Measurements from ENCODE around the gene ADNP2.

The ADNP2 gene

DNA sequence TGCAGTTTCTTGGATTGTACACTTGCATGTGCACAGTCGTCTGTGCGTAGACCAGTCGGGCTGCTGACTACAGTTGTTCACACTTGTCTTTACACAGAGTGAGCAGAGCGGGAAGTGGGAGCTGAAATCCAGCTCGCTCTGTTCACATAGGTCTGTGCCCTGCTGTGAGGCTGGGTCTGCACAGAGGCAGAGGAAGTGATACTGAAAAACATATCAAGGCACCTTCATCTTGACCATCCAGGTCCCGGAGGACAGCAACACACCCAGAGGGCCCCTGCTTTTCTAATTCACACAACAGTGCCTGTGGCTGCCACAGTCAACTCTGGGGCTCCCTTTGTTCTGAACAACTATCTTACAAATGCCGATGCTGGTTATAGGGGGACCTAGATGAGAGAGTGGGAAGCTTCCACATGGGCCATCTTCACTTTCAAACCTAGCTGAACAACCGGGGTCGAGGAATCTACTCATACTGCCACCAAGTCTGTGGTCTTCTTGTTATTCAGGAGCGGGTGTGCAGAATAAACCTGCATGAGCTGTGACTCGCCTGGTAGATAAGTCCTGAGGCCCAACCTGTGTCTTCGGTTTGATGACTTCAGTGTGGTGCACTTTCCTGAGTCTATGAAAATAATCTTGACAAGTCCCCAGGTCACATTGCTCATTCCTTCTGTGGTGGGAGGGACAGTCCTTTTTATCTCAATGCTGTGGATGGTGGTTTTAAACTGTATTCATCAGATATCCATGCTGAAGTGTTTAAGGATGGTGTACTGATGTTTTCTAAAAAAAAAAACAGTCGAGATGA lies 3.5 kb upstream of the ADNP2 start:
- no peak for DNase-seq (ENCODE audit: low read depth)

DNA sequence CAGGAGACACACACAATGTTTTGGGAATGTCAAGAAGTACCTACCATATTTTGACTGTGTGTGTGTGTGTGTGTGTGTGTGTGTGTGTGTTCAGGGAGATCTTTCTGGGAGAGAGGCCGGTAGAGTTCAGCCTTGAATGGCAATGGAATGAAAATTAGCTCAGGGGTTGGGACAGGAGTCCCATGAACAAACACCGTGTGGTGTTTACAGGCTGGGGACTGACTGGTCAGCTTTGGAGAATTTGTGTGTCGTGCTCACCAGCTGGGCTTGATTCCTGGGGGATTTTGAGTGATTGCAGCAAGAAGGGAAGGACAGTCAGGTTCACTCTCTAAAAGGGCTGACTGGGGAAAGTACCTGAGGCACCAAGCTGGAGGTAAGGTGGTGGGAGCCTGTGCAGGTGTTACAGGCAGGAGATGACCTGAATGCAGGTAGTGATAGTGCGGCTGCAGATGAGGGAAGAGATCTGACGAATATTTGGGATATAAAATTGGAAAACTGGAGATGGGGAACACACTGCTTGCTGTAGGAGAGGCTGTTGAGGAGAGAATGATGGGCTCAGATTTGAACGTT lies 2.5 kb upstream of the ADNP2 start:
- DNase-seq (ENCODE audit: low read depth), result peak; percentile 11

DNA sequence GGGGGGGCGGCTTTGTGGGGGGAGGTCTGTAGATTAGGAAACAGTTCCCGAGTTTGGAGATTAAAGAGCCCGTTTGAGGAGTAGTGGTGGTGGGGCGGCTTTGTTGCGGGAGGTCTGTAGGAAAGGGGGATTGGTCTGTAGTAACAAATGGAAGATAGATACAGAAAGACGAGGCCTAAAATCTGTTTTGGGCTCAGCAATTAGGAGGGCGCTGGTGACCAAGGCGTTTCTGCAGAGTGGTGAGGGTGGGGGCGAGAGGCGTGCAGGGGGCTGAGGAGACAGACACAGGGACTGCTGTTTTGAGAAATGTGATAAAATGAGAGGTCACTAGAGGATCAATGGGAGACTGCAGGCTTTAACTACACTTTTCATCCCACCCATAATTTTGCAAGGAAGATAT lies 1.6 kb upstream of the ADNP2 start:
- no peak for DNase-seq (ENCODE audit: low read depth)

DNA sequence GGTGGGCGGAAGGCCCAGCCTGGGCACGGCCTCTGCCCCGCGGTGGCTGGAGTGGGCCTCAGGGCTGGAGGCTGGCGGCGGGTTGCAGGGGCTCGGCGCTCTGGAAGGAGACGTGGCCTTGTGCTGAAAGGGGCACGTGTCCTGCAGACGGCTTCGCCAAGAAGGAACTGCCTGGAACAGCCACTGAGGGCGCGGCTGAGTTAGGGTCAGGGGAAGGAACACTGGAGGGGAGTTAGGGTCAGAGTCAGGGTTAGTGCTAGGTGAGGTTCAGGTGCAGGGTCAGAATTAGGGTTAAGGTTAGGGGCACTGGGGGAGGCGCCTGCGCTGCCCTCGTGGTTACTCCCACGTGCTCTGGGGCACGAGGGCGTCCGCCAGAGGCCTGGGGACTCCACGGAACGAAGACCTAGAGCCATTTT lies 933 bp upstream of the ADNP2 start:
- DNase-seq (ENCODE audit: low read depth), result no peak

DNA sequence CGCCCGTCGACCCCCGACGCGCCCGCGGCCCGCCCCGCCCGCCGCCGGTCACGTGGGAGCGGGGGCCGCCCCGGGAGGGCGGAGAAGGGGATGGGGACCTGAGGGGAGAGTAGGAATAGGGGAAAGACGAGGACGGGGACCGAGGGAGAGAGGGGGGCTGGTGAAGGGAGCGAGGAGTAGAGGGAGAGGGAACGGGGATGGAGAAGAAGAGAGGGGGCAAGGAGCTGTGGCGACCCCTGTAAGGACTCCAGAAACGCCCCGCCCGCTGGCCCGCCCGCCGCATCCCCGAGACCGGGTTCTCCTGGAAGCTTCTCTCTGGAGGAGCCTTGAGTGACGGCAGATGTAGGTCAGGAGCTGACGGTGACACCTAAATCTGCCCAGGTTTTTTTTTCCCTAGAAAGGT lies 615 bp downstream of the ADNP2 start:
- DNase-seq (ENCODE audit: low read depth), result peak; percentile 27

DNA sequence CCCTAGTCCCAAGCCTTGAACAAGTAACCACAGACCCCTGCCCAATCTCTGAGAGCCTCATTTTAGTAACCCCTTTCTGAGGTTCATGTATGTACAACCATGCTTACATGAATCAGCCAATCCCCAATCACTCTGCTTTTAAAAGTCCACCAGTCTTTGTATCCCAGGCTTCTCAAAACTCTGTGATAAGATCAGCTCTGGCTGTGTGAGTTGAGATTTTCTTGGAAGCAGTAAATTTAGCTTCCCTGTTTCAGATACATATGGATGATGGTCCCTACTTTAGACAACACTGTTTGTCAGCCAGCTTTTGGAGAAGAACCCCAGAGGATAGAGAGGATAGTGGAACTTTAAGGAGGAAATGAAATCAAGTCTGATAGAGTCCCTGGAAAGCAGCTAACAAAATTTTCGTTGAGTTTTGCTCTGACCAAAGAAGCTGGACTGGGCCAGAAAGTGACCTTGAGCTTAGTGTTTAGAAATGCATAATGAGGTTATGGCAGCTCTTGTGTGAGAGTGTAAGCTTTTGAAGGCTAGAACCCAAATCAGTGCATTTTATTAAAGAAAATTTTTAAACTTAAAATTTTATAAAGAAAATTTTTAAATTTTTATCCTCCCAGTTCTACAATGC lies 3.7 kb downstream of the ADNP2 start:
- no peak for DNase-seq (ENCODE audit: low read depth)

DNA sequence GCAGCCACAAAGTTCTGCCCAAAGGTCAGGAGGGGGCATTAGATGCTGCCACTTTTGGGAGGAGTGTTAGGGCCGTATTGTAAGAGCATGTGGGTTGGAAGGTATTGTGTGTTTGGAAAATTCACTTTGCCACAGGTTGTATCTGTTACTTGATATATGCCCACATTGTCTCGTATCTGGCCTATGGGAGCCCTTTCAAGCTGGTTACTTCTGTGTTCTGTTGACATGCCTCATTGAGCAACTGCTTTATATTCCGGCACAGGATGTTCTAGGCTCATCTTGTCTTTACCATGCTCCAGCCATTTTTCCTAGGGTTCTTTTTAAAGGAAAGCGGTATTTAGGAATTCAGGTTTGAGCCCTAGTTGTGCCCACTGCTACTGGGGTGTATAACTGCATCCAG lies 6.0 kb downstream of the ADNP2 start:
- DNase-seq (ENCODE audit: low read depth), result no peak

DNA sequence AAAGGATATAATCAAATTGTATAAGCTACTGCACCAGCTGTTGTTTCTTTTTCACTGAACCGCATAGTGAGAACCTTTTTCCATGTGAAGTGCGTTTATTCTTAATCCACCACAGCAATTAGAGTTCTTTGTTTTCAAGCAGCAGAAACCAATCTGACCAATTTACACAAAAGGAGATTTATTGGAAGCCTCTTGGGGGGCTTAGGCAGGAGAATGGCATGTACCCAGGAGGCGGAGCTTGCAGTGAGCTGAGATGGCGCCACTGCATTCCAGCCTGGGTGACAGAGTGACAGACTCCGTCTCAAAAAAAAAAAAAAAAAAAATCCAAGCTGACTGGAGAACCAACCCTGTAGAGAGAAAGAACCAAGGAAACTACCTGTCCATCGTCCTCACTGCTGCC lies 10.0 kb downstream of the ADNP2 start:
- no peak for DNase-seq (ENCODE audit: low read depth)

DNA sequence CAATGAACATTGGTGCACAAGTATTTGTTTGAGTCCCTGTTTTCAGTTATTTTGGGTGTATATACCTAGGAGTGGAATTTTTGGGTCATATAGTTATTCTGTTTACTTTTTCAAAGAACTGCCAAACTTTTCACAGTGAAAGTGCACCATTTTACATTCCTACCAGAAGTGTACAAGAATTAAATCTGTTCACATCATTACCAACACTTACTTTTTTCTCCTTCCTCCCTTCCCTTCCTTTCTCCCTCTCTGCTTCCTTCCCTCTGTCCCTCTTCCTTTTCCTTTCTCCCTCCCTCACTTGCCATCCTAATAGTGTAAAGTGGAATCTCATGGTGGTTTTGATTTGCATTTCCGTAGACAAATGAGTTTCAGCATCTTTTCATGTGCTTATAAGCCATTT lies 11.9 kb downstream of the ADNP2 start:
- no peak for DNase-seq (ENCODE audit: low read depth)

DNA sequence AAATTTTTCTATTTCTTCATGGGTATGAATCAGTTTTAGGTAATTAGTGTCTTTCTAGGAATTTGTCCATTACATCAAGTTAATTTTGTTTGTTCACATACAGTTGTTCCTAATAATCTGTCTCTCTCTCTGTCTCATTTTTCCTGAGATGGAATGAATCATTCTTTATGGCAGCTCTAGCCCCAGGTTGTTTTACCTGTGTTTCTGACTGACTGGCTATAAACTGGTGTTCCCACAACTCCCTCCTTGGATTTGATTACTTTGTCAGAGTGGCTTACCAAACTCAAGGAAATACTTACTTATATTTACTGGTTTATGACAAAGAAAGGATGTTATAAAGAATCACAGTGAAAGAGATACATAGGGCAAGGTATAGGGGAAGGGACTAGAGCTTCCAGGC lies 15.1 kb downstream of the ADNP2 start:
- no peak for DNase-seq (ENCODE audit: low read depth)

DNA sequence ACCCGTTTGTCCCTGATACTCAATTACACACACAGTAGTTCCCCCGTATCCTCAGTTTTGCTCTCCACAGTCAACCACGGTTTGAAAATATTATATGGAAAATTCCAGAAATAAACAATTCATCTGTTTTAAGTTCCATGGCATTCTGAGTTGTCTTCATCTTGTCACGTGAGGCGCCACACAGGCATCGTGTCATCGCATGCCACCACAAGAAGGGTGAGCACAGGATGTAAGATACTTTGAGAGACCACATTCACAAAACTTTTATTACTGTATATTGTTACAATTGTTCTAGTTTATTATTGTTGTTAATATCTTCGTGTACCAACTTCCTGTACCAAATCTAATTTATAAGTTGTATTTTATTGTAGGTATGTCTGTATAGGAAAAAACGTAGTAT lies 17.7 kb downstream of the ADNP2 start:
- no peak for DNase-seq (ENCODE audit: low read depth)

DNA sequence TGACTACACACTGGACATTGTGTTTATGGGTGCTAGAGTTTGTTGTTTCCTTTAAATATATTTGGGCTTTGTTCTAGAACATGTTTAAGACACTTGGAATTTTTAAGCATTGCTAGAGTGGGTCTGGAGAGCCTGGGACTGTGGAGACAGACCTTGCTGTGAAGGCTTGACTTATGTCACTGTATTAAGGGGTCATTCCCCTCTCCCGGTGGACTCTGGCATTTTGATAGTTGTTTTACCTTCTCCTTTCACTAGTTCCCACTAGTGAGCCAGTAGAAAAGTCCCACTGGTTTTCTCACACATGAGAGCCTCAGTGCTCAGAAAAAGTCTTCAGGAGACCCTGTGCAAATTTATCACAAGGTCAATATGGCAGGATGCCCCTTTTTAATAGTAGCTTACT lies 18.6 kb downstream of the ADNP2 start:
- no peak for DNase-seq (ENCODE audit: low read depth)

DNA sequence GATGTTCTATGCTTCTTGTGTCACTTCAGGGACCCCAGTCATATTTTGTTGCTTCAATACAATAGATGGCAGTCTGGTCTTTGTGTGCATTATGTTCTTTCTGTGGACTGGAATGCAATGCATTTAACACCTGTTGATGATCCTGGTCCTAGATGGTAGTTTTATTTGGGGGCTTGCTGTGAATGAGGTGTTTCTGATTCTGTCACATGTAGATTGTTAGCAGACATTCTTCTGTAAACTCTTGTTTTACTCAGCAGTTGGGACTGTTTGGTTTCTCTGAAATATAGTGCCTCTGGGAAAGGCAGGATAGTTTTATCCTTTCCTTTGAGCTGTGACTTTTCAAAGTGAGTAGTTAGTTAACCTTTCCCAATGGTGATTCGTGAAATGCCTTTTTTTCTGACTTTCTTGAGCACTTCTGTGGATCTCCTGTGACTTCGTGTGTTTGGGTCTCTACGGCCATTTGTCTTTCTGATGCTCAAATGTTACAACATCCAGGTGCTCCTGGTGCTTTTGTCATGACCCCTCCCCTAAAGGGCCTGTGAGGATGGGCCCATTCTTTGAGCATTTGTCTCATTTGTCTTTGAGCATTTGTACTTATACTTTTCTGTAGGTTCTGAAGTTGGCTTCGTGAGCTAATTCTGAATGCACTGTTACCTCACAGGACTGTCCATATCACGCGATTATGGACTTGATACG lies 20.8 kb downstream of the ADNP2 start:
- no peak for DNase-seq (ENCODE audit: low read depth)

DNA sequence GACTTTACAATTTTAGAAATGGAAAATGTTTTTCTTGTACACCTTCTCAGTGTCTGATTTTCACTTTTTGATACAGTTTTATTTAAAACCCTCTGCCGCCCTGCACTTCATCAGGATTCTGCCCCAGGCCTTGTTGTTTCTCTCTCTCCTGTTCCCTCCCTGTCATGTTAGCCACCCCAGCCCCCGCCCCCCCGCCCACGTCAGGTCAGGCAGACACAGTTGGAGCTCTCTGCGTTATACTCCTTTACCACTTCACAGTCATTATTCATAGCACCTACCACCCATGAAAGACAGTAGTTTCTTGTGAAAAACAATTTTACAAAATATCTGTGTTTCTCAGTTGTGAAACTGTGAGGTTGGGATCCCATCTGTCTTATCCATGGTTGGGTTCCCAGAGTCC lies 21.5 kb downstream of the ADNP2 start:
- DNase-seq (ENCODE audit: low read depth), result no peak

DNA sequence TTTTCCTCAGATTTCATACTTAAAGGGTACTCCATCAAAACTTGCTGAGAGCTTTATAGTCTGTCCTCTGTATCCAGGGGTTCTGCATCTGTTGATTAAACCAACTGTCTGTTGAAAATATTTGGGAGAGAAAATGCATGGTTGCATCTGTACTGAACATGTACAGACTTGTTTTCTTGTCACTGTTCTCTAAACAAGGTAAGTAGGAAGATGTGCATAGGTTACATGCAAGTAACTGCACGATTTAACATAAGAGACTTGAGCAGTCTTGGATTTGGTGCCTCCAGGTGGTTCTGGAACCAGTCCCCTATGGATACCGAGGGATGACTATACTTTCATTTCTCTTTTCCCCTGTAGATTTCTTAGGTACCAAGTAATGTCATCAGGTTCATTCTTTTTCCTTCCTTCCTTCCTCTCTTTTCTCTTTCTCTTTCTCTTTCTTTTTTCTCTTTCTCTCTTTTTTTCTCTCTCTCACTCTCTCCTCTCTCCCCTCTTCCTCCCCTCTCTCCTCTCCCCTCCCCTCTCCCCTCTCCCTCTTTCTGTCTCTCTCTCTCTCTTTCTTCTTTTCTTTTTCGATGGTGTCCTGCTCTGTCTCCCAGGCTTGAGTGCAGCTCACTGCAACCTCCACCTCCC lies 23.2 kb downstream of the ADNP2 start:
- DNase-seq (ENCODE audit: low read depth), result no peak

DNA sequence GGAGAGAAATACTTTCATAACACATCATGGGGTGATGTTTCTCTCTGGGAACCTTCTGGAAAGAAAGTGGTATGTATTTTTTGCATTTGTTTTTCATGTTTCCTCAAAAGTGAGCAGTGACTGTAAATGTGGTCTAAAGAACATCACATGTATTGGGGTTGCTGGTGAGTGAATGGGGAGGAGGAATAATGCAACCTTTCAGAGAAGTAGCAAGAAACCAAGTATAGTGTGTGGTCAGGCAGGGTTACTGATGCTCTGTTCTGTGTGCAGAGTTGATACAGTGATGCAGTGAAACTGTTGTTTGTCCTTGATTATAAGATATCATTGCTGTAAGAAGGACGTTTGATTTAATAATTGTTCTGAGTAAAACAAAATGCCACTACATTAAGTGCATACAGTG lies 24.1 kb downstream of the ADNP2 start:
- no peak for DNase-seq (ENCODE audit: low read depth)

DNA sequence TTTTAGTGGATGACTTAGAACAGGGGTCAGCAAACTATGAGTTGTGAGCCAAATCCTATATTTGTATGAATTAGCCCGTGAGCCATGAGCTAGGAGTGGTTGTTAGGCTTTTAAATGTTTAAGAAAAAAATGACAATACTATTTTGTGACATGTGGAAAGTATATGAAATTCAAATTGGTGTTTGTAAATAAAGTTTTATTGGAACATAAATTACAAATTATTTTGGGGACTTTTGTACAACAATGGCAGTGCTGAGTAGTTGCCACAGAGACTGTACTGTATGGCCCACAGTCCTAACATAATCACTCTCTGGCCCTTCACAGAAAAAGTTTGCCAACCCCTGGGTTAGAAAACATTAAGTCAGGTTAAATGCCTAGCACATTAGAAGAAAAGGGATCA lies 26.1 kb downstream of the ADNP2 start:
- no peak for DNase-seq (ENCODE audit: low read depth)

DNA sequence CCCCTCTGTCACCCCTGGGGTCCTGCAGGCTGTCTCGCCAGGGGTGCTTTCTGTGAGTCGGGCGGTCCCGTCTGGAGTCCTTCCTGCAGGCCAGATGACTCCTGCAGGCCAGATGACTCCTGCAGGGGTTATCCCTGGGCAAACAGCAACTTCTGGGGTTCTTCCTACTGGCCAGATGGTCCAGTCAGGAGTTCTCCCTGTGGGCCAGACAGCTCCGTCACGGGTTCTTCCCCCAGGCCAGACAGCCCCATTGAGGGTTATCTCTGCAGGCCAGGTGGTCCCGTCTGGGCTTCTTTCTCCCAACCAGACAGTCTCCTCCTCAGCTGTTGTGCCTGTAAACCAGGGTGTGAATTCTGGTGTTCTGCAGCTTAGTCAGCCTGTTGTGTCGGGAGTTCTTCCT lies 27.6 kb downstream of the ADNP2 start:
- DNase-seq (ENCODE audit: low read depth), result no peak

DNA sequence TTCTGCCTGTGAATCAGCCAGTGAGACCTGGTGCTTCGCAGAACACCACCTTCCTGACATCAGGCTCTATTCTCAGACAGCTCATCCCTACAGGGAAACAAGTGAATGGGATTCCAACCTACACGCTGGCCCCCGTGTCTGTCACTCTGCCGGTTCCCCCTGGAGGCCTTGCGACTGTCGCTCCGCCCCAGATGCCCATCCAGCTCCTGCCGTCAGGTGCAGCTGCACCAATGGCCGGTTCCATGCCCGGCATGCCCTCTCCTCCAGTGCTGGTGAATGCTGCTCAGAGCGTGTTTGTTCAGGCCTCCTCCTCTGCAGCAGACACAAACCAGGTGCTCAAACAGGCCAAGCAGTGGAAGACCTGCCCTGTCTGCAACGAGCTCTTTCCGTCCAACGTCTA lies 28.1 kb downstream of the ADNP2 start:
- DNase-seq (ENCODE audit: low read depth), result no peak

DNA sequence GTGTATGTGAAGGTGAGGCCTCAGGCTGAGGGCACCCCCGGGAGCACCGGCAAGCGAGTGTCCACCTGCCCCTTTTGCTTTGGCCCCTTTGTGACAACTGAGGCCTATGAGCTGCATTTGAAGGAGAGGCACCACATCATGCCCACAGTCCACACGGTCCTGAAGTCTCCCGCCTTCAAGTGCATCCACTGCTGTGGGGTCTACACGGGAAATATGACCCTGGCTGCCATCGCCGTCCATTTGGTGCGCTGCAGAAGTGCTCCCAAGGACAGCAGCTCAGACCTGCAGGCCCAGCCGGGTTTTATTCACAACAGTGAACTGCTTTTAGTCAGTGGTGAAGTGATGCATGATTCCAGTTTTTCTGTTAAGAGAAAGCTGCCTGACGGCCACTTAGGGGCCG lies 28.9 kb downstream of the ADNP2 start:
- DNase-seq (ENCODE audit: low read depth), result no peak

DNA sequence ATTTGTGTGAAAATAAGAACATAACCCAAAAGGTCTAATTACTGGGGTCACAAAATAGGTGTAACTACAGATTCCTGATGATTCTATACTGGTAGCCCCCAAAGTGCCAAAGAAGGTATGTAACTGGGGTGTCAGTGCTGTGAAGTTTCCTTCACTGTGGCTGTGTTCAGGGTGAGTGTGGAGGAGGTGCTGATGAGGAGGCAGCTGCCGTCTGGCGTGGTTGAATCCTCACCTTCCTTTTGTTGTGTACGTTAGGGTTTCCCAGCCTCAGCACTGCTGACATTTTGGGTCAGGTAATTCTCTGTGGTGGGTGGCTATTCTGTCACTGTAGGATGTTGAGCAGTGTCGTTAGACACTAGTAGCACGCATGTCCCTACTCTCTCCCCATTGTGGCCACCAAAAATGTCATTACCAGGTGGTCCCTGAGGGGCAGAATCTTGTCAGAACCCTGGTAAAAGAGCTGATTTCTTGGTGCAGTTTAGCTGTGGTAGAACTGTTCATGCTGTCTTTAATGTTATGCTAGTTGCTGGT lies 31.5 kb downstream of the ADNP2 start:
- DNase-seq (ENCODE audit: low read depth), result no peak

DNA sequence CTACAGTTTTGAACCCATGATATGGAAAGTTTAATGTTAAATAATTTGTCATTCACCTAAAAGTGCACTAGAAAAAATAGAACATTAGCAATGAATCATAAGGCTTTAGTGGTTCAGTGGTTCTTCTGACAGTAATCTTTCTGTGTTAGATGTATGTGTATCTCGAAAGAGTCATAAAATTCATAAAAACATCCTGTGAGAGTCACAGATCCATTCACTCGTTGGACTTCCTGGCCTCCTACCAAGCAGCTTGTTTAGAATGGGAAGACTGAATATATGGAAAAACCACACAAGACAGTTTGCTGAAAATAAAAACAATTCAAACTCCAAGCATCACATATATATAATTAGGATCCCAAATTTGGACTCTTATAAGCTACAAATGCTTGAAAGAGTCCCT lies 34.8 kb downstream of the ADNP2 start:
- no peak for DNase-seq (ENCODE audit: low read depth)

Measured in fibroblast of gingiva (primary cell).